Measurements from ENCODE around the gene STAC3. TPM values are rescaled to one million over a fixed set of nuclear protein-coding genes. Genes with fewer than 3 reads are reported as not detected.

The STAC3 gene
- total and polyA plus RNA-seq, 2 experiments from 2014 or later: 0.48 to 3.0 TPM

- TF ChIP-seq CTCF (conservative IDR thresholded peaks at IDR 0.05; ENCODE audit: low read depth in 2 of 2) (no peak), EZH2phosphoT487 (IDR thresholded peaks at IDR 0.05; ENCODE audit: unreplicated experiment) (no peak), EZH2 (IDR thresholded peaks at IDR 0.05; ENCODE audit: low read depth, unreplicated experiment) (no peak), CREB1 (CRISPR knock-in tag; IDR thresholded peaks at IDR 0.05; ENCODE audit: low read depth) (no peak), NANOG (IDR thresholded peaks at IDR 0.05; ENCODE audit: borderline replicate concordance) (no peak), ZNF331 (CRISPR knock-in tag; IDR thresholded peaks at IDR 0.05; ENCODE audit: low read depth) (no peak), STAT1 (IDR thresholded peaks at IDR 0.05; ENCODE audit: unreplicated experiment) (no peak), JUNB (IDR thresholded peaks at IDR 0.05; ENCODE audit: unreplicated experiment) (no peak), ZNF114 (CRISPR knock-in tag; IDR thresholded peaks at IDR 0.05) (no peak)
- TF ChIP-seq, protein P1, sequence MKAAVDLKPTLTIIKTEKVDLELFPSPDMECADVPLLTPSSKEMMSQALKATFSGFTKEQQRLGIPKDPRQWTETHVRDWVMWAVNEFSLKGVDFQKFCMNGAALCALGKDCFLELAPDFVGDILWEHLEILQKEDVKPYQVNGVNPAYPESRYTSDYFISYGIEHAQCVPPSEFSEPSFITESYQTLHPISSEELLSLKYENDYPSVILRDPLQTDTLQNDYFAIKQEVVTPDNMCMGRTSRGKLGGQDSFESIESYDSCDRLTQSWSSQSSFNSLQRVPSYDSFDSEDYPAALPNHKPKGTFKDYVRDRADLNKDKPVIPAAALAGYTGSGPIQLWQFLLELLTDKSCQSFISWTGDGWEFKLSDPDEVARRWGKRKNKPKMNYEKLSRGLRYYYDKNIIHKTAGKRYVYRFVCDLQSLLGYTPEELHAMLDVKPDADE (IDR thresholded peaks at IDR 0.05): no peak
Measured at GRCh38 chr12:57199191-57199590, 51.8 kb downstream of the STAC3 start (continued).

- ATAC-seq: no peak
- TF ChIP-seq EZH2 (IDR thresholded peaks at IDR 0.05; ENCODE audit: low read depth, unreplicated experiment) (no peak), NANOG (IDR thresholded peaks at IDR 0.05; ENCODE audit: borderline replicate concordance) (no peak), POLR2AphosphoS5 (IDR thresholded peaks at IDR 0.05; ENCODE audit: low read depth) (no peak), CTCF (conservative IDR thresholded peaks at IDR 0.05; ENCODE audit: low read depth in 2 of 2) (no peak), JUNB (IDR thresholded peaks at IDR 0.05; ENCODE audit: unreplicated experiment) (no peak)
- TF ChIP-seq, protein P2, sequence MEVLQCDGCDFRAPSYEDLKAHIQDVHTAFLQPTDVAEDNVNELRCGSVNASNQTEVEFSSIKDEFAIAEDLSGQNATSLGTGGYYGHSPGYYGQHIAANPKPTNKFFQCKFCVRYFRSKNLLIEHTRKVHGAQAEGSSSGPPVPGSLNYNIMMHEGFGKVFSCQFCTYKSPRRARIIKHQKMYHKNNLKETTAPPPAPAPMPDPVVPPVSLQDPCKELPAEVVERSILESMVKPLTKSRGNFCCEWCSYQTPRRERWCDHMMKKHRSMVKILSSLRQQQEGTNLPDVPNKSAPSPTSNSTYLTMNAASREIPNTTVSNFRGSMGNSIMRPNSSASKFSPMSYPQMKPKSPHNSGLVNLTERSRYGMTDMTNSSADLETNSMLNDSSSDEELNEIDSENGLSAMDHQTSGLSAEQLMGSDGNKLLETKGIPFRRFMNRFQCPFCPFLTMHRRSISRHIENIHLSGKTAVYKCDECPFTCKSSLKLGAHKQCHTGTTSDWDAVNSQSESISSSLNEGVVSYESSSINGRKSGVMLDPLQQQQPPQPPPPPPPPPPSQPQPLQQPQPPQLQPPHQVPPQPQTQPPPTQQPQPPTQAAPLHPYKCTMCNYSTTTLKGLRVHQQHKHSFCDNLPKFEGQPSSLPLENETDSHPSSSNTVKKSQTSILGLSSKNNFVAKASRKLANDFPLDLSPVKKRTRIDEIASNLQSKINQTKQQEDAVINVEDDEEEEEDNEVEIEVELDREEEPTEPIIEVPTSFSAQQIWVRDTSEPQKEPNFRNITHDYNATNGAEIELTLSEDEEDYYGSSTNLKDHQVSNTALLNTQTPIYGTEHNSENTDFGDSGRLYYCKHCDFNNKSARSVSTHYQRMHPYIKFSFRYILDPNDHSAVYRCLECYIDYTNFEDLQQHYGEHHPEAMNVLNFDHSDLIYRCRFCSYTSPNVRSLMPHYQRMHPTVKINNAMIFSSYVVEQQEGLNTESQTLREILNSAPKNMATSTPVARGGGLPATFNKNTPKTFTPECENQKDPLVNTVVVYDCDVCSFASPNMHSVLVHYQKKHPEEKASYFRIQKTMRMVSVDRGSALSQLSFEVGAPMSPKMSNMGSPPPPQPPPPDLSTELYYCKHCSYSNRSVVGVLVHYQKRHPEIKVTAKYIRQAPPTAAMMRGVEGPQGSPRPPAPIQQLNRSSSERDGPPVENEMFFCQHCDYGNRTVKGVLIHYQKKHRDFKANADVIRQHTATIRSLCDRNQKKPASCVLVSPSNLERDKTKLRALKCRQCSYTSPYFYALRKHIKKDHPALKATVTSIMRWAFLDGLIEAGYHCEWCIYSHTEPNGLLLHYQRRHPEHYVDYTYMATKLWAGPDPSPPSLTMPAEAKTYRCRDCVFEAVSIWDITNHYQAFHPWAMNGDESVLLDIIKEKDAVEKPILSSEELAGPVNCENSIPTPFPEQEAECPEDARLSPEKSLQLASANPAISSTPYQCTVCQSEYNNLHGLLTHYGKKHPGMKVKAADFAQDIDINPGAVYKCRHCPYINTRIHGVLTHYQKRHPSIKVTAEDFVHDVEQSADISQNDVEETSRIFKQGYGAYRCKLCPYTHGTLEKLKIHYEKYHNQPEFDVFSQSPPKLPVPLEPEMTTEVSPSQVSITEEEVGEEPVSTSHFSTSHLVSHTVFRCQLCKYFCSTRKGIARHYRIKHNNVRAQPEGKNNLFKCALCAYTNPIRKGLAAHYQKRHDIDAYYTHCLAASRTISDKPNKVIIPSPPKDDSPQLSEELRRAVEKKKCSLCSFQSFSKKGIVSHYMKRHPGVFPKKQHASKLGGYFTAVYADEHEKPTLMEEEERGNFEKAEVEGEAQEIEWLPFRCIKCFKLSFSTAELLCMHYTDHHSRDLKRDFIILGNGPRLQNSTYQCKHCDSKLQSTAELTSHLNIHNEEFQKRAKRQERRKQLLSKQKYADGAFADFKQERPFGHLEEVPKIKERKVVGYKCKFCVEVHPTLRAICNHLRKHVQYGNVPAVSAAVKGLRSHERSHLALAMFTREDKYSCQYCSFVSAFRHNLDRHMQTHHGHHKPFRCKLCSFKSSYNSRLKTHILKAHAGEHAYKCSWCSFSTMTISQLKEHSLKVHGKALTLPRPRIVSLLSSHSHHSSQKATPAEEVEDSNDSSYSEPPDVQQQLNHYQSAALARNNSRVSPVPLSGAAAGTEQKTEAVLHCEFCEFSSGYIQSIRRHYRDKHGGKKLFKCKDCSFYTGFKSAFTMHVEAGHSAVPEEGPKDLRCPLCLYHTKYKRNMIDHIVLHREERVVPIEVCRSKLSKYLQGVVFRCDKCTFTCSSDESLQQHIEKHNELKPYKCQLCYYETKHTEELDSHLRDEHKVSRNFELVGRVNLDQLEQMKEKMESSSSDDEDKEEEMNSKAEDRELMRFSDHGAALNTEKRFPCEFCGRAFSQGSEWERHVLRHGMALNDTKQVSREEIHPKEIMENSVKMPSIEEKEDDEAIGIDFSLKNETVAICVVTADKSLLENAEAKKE (CRISPR knock-in tag; IDR thresholded peaks at IDR 0.05): no peak
- TF ChIP-seq, protein P1 (IDR thresholded peaks at IDR 0.05): no peak
Measured at GRCh38 chr12:57198329-57198728, 52.7 kb downstream of the STAC3 start.

More at GRCh38 chr12:57198329-57198728, 52.7 kb downstream of the STAC3 start:
- H3F3A ChIP-seq (replicated peaks; ENCODE audit: low read depth): 0 out of 2 replicates have a peak, but pooled peaks cover 1% of the 10 kb centered on the region
- no peak overlapping the region for H3K4me3 Mint-ChIP-seq
- no peaks in the 10 kb centered on the region for H3K4me1 Mint-ChIP-seq
- no peak overlapping the region for H3K4me2 ChIP-seq
- peaks cover 25% of the 10 kb centered on the region for H3K36me3 ChIP-seq (ENCODE audit: insufficient read depth)
- H3K4me3 ChIP-seq: no peak overlapping the region
- peaks cover 7% of the 10 kb centered on the region for H3K27me3 Mint-ChIP-seq (ENCODE audit: insufficient read depth, low read depth, poor library complexity)
- no peaks in the 10 kb centered on the region for H3K27me3 ChIP-seq (ENCODE audit: insufficient read depth)
- no peaks in the 10 kb centered on the region for H3K9me2 ChIP-seq (ENCODE audit: insufficient read depth)
- H3K36me3 Mint-ChIP-seq (ENCODE audit: low read depth): peaks cover 92% of the 10 kb centered on the region
- H3K27ac ChIP-seq (ENCODE audit: low read depth): no peak overlapping the region
- H4K20me1 ChIP-seq (replicated peaks; ENCODE audit: insufficient read depth): no peaks in the 10 kb centered on the region; the same call in 1 of the 2 replicates
- no peak for DNase-seq (ENCODE audit: low spot score)
- no peaks in the 10 kb centered on the region for H3K9me3 Mint-ChIP-seq
- H3K27ac Mint-ChIP-seq: no peak overlapping the region
- no peak overlapping the region for H2AFZ ChIP-seq
- H3K79me2 ChIP-seq (replicated peaks; ENCODE audit: insufficient read depth): no peaks in the 10 kb centered on the region
- H3K4me1 ChIP-seq (ENCODE audit: insufficient read depth): no peaks in the 10 kb centered on the region

Measured in GM23338 (cell line).